Measurements from ENCODE around the gene KCNJ10. TPM values are rescaled to one million over a fixed set of nuclear protein-coding genes. Genes with fewer than 3 reads are reported as not detected.
A peak's percentile ranks its signal among the peaks of the same experiment; 100 is the strongest.

The KCNJ10 gene
- total RNA-seq, 2 donors from 2014 or later: not detected

DNA sequence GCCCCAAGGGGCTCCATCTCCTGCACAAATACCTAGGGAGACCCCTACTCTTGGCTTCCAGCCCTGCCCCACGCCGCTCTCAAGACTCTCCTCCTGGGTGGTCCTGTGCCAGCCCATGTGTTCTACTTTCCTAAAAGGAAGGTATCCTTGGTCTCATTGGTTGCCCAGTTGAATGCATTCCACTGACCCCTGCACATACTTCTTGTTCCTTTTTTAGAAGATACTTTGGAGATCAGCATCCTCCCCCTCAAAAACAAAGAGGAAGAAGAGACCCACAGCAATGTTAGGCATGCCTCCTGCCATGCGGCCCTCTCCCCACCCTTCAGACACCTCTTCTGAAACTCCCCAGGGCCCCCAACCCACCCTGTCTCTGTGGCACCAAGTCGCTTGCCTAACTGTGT, 120.0 kb downstream of the KCNJ10 start:
- H3K9me3 ChIP-seq: no peaks in the 10 kb centered on the region
- whole genome bisulfite sequencing: 92% methylated on average over 4 of the region's 4 CpGs
- no peaks in the 10 kb centered on the region for H3K36me3 ChIP-seq
- intact Hi-C loops (cut with DNase I): no loop called here
- no peaks in the 10 kb centered on the region for H3K27me3 ChIP-seq (replicated peaks; ENCODE audit: insufficient read depth)
- peak overlapping the region; percentile 38 to 58 for H3K27ac ChIP-seq
- peaks cover 10% of the 10 kb centered on the region for H3K4me1 ChIP-seq (replicated peaks)
- no peak for TF ChIP-seq POLR2A (IDR thresholded peaks at IDR 0.05)
- TF ChIP-seq, protein P1, sequence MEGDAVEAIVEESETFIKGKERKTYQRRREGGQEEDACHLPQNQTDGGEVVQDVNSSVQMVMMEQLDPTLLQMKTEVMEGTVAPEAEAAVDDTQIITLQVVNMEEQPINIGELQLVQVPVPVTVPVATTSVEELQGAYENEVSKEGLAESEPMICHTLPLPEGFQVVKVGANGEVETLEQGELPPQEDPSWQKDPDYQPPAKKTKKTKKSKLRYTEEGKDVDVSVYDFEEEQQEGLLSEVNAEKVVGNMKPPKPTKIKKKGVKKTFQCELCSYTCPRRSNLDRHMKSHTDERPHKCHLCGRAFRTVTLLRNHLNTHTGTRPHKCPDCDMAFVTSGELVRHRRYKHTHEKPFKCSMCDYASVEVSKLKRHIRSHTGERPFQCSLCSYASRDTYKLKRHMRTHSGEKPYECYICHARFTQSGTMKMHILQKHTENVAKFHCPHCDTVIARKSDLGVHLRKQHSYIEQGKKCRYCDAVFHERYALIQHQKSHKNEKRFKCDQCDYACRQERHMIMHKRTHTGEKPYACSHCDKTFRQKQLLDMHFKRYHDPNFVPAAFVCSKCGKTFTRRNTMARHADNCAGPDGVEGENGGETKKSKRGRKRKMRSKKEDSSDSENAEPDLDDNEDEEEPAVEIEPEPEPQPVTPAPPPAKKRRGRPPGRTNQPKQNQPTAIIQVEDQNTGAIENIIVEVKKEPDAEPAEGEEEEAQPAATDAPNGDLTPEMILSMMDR (IDR thresholded peaks at IDR 0.05): no peak
- no peak for TF ChIP-seq POLR2AphosphoS5 (IDR thresholded peaks at IDR 0.05)
- no peak overlapping the region for H3K4me3 ChIP-seq
- DNase-seq (ENCODE audit: low spot score): no peak

DNA sequence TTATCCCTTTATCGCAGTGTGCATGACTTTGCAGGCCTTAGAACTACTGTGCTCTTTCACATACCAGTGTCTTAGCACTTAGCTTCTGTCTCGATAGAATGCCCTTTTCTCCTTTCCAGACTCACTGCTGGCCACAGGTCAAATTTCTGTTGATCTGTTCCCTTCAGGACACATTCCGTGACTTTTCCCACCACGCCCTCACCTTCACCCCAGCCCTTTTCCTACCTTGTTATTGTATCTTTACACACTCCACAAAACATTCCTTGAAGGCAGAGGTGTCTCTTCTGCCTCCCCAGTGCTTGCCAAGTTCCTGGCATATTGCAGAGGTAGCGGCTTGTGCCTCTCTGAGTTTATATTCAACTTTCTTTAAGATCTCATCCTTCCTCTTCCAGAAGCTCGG, 120.8 kb downstream of the KCNJ10 start:
- TF ChIP-seq, protein P1 (IDR thresholded peaks at IDR 0.05): no peak
- peak; percentile 31 for TF ChIP-seq POLR2AphosphoS5 (IDR thresholded peaks at IDR 0.05)
- peak; percentile 44 for DNase-seq (ENCODE audit: low spot score)
- Histone ChIP-seq H3K36me3 (no peaks in the 10 kb centered on the region), H3K4me3 (no peak overlapping the region), H3K27ac (peak overlapping the region; percentile 38 to 58), H3K4me1 (replicated peaks) (peaks cover 10% of the 10 kb centered on the region), H3K9me3 (no peaks in the 10 kb centered on the region), H3K27me3 (replicated peaks; ENCODE audit: insufficient read depth) (no peaks in the 10 kb centered on the region)
- WGBS: 33% methylated on average over 6 of the region's 6 CpGs
- intact Hi-C loops (cut with DNase I): no loop called here

Other genes with a start within 250 kb of the KCNJ10 start
- gene SLAMF8, start 243.3 kb downstream of the KCNJ10 start, total RNA-seq: 1 to 10 TPM; 1.1 to 1.2 TPM
- gene VSIG8, start 207.5 kb downstream of the KCNJ10 start, total RNA-seq: not detected
- gene CFAP45, start 170.0 kb downstream of the KCNJ10 start, total RNA-seq: 1 to 10 TPM in 1 of 2 donors, not detected in 1; 2.6 TPM
- gene TAGLN2, start 144.7 kb downstream of the KCNJ10 start, total RNA-seq: 100 to 1,000 TPM in 1 of 2 donors, 10 to 100 TPM in 1; 97.1 to 386 TPM
- gene IGSF9, start 124.5 kb downstream of the KCNJ10 start, total RNA-seq: 10 to 100 TPM in 1 of 2 donors, 1 to 10 TPM in 1; 7.6 to 17.3 TPM
- gene SLAMF9, start 115.9 kb downstream of the KCNJ10 start, total RNA-seq: not detected
- gene PIGM, start 38.2 kb downstream of the KCNJ10 start, total RNA-seq: 1 to 10 TPM; 5.9 to 8.4 TPM
- under 1 TPM in 1 of 2 donors, not detected in 1; 0.51 TPM for gene KCNJ9, start 11.4 kb upstream of the KCNJ10 start, total RNA-seq
- 100 to 1,000 TPM in 1 of 2 donors, 10 to 100 TPM in 1; 35.9 to 101 TPM for gene IGSF8, start 28.5 kb upstream of the KCNJ10 start, total RNA-seq
- gene ATP1A2, start 45.6 kb upstream of the KCNJ10 start, total RNA-seq: 10 to 100 TPM; 14.8 to 69.0 TPM
- gene ATP1A4, start 81.4 kb upstream of the KCNJ10 start, total RNA-seq: 1 to 10 TPM; 2.8 to 5.2 TPM
- 1 to 10 TPM; 1.2 to 3.0 TPM for gene CASQ1, start 120.4 kb upstream of the KCNJ10 start, total RNA-seq
- gene PEA15, start 135.2 kb upstream of the KCNJ10 start, total RNA-seq: 100 to 1,000 TPM in 1 of 2 donors, 10 to 100 TPM in 1; 50.4 to 184 TPM
- gene DCAF8, start 192.4 kb upstream of the KCNJ10 start, total RNA-seq: 100 to 1,000 TPM; 133 to 172 TPM
- 10 to 100 TPM; 49.6 to 61.0 TPM for gene PEX19, start 215.0 kb upstream of the KCNJ10 start, total RNA-seq